Esophagus squamous epithelium (tissue), 4 donors: Measurements from ENCODE around the gene ABHD17A.

Experiments used
- CTCF ChIP-seq, 6 experiments: fragments of 450-650 bp in 4 of 6; fragments of 200-600 bp in 2 of 6; sonication (generic) in 2 of 6; IDR thresholded peaks; one replicate each; pipeline ENCODE4 v1.5.1; 2016 to 2019; ENCODE audit warnings: antibody characterized with exemption in 6 of 6, mild to moderate bottlenecking in 4 of 6, moderate library complexity in 4 of 6
- POLR2A ChIP-seq, 4 donors: fragments of 450-650 bp; IDR thresholded peaks; one replicate each; pipeline ENCODE4 v1.6.1; 2017; ENCODE audit warnings: antibody characterized with exemption in 4 of 4, mild to moderate bottlenecking in 4 of 4, moderate library complexity in 3 of 4

- TF ChIP-seq CTCF (IDR thresholded peaks at IDR 0.05) (no peak), POLR2A (IDR thresholded peaks at IDR 0.05) (no peak)
Measured at GRCh38 chr19:1882089-1882785, 3.1 kb downstream of the ABHD17A start.
